Stimulated activated CD4-positive, alpha-beta T cell treated with anti-CD3 and anti-CD28 coated beads, Interleukin-2, amount 100 ng/mL, for 48 hours (primary cell): ENCODE measurements around the gene ATXN7L2.

Experiments used
- DNase-seq, 2 donors: peaks; one replicate each; pipeline ENCODE4 v3.0.0-alpha.2; 2020

Gene ATXN7L2

GRCh38 chr1:109478806-109479205 lies 4.9 kb upstream of the ATXN7L2 start:
- DNase-seq, result no peak

DNA sequence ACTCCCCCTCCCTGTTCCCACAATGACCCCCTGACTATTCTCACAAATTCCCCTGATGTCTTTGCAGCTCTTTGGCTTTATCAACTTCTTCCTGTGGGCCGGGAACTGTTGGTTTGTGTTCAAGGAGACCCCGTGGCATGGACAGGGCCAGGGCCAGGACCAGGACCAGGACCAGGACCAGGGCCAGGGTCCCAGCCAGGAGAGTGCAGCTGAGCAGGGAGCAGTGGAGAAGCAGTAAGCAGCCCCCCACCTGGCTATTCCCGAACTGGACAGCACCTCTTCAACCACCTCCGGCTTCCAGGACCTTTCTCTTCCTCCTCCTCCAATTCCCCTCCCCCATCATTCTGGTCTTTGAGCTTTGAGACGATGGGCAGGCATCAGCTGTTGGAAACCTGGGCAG lies 4.4 kb upstream of the ATXN7L2 start:
- no peak for DNase-seq

DNA sequence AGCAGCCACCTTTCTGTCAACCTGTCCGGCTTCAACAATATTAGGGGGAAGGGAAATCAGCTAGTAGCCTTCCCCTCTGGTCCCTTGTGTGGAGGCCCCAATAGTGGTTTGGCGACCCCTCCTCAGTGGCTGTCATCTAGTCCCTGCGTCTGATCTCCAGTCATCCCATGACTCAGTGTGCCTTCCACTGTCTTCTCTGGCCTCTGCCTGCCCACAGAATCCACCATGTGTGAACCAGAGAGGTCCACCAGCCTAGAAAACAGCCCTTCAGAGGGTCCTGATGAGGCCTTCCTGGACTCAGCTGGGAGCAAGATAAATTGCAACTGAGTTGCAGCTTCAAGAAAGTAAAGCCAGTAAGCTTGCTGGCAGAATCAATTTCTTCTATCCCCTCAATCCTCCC lies 3.8 kb upstream of the ATXN7L2 start:
- no peak for DNase-seq

GRCh38 chr1:109481646-109482045 lies 2.1 kb upstream of the ATXN7L2 start:
- no peak for DNase-seq

DNA sequence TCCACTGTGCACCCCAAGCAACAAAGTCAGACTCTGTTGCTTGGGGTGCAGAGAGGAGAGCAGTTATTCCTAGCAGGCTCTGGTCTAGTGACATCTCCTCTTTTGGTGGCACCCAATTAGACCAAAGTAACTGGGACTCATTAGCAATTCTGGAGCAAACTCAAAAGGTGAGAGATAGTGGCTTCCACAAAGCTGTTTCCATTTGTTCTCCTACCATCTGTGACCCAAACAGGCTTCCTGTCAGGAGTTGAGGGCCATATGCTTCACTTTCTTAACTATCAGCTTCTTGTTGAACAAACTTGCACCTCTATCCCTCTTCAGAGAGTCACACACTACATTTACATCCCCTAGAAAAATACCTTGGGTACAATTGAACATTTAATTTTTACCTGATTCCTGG lies 1.5 kb upstream of the ATXN7L2 start:
- no peak for DNase-seq

- DNase-seq, result no peak
These were observed 674 bp upstream of the ATXN7L2 start for GRCh38 chr1:109482791-109483671.

GRCh38 chr1:109484519-109484975 lies 842 bp downstream of the ATXN7L2 start:
- DNase-seq, result no peak

DNA sequence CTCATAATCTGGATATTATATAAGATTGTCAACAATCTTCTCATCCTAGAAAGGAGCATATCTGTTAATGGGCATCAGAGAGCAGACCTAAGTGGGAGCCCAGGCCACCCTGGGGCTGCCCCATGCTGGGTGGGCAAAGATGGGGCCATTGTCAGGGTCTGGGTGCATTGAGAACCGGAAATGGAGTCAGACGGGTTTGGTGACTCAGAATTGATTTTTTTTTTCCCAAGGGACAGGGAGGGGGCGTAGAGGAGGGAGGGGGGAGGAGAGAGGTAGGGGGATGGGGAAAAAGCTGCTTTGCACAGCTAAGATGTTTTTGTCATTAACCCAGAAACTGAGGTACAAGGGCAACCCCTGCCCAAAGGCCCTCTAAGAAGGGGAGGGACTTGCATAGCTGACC lies 1.3 kb downstream of the ATXN7L2 start:
- no peak for DNase-seq

- no peak for DNase-seq
These were observed 3.6 kb downstream of the ATXN7L2 start for GRCh38 chr1:109487261-109487660.

DNA sequence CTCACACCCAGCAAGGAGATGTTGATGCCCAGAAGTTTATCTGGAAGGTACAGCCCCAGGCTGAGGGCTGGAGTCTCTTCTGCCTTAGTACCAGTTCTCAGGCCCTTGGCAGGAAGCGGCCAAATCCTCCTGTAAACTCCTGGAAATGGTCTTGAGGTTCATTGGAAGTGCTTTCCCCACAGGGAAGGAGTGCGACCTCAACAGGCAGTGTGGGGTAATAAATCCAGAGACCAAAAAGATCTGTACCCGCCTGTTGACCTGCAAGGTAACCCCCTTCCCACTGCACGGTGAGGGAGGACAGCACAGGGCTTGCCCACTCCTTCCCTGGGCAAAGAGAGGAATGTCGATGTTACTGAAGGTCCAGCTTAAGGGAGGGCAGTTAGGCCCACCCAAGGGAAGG lies 4.5 kb downstream of the ATXN7L2 start:
- DNase-seq, result no peak

GRCh38 chr1:109488696-109489095 lies 5.0 kb downstream of the ATXN7L2 start:
- no peak for DNase-seq

DNA sequence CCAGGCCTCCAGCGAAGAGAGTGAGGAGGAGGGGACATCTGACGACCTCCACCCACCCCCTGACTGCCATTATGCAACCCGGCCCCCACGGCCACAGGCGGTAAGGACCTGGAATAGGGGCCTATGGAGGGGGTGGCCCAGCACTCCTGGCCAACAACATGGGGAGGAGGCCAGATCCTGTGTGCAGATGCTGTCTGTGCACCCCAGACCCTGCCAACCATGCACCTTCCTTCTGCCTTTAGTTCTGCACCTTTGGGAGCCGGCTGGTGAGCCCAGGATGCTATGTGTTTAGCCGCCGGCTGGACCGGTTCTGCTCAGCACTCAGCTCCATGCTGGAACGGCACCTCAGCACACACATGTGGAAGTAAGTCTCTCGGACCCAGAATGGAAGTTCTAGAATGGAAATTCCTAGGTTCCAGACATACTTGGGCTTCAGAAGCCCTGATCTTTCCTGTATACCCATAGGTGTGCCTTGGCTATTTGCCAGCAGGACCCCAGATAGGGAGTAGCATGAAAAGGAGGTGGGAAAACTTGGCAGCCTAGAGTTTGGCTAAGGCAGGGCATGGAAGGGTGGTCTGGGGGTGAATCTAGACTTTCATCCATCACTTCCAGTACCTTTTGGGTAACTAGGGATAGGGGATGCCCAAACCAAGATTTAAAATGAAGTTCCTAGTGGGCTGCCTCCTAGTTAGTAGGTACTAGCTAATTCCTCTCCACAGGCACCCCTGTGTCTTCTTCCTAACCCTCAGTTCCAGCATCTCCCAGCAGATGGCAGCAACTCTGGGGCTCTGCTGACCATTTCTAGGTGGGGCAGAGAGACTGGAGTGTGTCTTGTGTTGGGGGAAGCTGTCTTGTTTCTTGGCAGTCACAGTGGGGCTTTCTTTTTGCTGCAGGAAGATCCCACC lies 6.6 kb downstream of the ATXN7L2 start:
- peak; percentile 65 to 71 for DNase-seq

DNA sequence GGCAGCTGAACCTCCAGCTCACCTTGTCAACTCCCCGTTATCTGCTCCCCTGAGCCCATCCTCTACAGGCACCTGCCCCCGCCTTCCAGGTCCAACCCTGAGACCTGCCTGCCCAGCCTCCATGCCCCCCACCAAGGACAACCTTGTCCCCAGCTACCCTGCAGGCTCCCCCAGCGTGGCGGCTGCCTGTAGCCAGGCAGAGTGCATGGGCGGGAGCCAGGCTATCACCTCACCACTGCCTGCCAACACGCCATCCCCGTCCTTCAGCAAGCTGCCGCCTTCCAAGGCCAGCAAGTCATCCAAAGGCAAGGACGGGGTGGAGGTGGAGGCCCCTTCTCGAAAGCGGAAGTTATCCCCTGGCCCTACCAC lies 7.2 kb downstream of the ATXN7L2 start:
- no peak for DNase-seq

GRCh38 chr1:109491372-109491771 lies 7.7 kb downstream of the ATXN7L2 start:
- no peak for DNase-seq

- no peak for DNase-seq
These were observed 9.1 kb downstream of the ATXN7L2 start for GRCh38 chr1:109492779-109493178.

- DNase-seq, result no peak
These were observed 9.5 kb downstream of the ATXN7L2 start for GRCh38 chr1:109493227-109493626.

- DNase-seq, result peak; percentile 92 to 93
These were observed 10.3 kb downstream of the ATXN7L2 start, which contains the start of gene CYB561D1 for GRCh38 chr1:109493805-109494539. Gene CYB561D1, plus strand, starts transcription at chr1:109494094. Its CDS starts 46 bp downstream, at chr1:109494140.

- DNase-seq, result no peak
These were observed 12.0 kb downstream of the ATXN7L2 start for GRCh38 chr1:109495738-109496137.

- DNase-seq, result no peak
These were observed 13.9 kb downstream of the ATXN7L2 start for GRCh38 chr1:109497449-109498160.

GRCh38 chr1:109498161-109498801 lies 14.6 kb downstream of the ATXN7L2 start:
- DNase-seq, result no peak

- no peak for DNase-seq
These were observed 15.4 kb downstream of the ATXN7L2 start for GRCh38 chr1:109499081-109499480.
